ENCODE measurements around the gene MYL5.
"Not testable (repeated sequence)": the region's sequence is repeated elsewhere in the genome, so short reads cannot be mapped to it uniquely, and the experiment has no call there.

Gene MYL5

DNA sequence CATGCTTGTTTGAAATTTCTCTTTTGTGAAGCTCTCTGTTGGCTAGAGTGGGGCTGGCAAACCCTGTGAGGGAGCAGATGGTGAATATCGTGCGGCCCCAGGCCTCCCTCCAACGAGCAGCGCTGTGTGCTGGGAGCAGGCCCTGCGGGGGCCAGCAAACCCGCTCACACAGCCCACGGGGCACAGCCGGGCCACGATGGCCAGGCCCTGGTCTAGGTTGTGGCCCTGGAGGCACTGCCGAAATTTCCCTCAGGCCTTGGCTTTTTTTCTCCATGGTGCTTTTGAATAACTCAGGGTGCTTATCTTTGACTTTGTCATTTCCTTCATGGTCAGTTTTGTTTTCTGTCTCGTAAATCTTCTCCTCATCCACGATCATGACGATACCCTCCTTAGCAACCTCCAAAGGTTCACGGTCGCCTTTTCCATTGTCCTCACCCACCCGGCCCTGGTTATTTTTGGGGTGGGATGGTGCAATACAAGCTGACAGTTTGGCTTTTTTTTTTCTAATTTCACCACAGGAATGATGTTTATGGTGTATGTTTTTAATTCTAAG, 52.0 kb downstream of the MYL5 start:
- no peak for DNase-seq (ENCODE audit: low read depth, low spot score)
- ChIA-PET CTCF (interaction anchor here (2.3 kb wide), 1 partner anchor 16 kb away, joined by 14 read pairs; no protein-coding TSS in a partner anchor), POLR2A (no interaction called here)
- TF ChIP-seq, protein P1, sequence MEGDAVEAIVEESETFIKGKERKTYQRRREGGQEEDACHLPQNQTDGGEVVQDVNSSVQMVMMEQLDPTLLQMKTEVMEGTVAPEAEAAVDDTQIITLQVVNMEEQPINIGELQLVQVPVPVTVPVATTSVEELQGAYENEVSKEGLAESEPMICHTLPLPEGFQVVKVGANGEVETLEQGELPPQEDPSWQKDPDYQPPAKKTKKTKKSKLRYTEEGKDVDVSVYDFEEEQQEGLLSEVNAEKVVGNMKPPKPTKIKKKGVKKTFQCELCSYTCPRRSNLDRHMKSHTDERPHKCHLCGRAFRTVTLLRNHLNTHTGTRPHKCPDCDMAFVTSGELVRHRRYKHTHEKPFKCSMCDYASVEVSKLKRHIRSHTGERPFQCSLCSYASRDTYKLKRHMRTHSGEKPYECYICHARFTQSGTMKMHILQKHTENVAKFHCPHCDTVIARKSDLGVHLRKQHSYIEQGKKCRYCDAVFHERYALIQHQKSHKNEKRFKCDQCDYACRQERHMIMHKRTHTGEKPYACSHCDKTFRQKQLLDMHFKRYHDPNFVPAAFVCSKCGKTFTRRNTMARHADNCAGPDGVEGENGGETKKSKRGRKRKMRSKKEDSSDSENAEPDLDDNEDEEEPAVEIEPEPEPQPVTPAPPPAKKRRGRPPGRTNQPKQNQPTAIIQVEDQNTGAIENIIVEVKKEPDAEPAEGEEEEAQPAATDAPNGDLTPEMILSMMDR (IDR thresholded peaks at IDR 0.05; ENCODE audit: insufficient read depth, low read length, missing control alignments): no peak
- no peak overlapping the region for H3K4me3 ChIP-seq (ENCODE audit: low read depth, low read length)

DNA sequence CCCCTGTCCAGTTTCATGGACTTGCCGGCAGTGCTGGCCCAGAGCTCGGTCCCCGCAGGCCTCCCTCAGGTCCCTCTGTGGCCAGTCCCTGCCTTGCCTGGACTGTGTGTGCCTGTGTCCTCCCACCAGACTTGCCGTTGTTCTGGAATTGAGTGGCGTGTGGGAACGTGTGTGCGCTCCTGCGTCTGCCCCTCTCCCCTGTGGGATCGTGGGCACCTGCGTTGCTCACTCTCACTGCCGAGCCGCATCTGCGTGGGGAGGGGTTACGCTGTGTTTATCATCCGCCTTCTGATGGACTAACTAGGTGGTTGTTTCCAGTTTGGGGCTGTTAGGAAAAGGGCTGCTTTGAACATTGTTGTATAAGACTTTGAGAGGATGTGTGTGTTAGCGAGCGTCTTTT, 52.5 kb downstream of the MYL5 start:
- no peak for DNase-seq (ENCODE audit: low read depth, low spot score)
- H3K4me3 ChIP-seq (ENCODE audit: low read depth, low read length): no peak overlapping the region
- ChIA-PET CTCF (interaction anchor here (2.3 kb wide), 1 partner anchor 15 kb away, joined by 14 read pairs; no protein-coding TSS in a partner anchor), POLR2A (interaction anchor here (0.5 kb wide), 1 partner anchor 57 kb away, joined by 4 read pairs; no protein-coding TSS in a partner anchor)
- TF ChIP-seq, protein P1 (IDR thresholded peaks at IDR 0.05; ENCODE audit: insufficient read depth, low read length, missing control alignments): no peak

GRCh38 chr4:727576-727975, 53.2 kb downstream of the MYL5 start:
- ChIA-PET POLR2A (no interaction called here), CTCF (interaction anchor here (2.3 kb wide), 1 partner anchor 15 kb away, joined by 14 read pairs; no protein-coding TSS in a partner anchor)
- TF ChIP-seq, protein P1 (IDR thresholded peaks at IDR 0.05; ENCODE audit: insufficient read depth, low read length, missing control alignments): no peak
- no peak for DNase-seq (ENCODE audit: low read depth, low spot score)
- H3K4me3 ChIP-seq (ENCODE audit: low read depth, low read length): no peak overlapping the region

DNA sequence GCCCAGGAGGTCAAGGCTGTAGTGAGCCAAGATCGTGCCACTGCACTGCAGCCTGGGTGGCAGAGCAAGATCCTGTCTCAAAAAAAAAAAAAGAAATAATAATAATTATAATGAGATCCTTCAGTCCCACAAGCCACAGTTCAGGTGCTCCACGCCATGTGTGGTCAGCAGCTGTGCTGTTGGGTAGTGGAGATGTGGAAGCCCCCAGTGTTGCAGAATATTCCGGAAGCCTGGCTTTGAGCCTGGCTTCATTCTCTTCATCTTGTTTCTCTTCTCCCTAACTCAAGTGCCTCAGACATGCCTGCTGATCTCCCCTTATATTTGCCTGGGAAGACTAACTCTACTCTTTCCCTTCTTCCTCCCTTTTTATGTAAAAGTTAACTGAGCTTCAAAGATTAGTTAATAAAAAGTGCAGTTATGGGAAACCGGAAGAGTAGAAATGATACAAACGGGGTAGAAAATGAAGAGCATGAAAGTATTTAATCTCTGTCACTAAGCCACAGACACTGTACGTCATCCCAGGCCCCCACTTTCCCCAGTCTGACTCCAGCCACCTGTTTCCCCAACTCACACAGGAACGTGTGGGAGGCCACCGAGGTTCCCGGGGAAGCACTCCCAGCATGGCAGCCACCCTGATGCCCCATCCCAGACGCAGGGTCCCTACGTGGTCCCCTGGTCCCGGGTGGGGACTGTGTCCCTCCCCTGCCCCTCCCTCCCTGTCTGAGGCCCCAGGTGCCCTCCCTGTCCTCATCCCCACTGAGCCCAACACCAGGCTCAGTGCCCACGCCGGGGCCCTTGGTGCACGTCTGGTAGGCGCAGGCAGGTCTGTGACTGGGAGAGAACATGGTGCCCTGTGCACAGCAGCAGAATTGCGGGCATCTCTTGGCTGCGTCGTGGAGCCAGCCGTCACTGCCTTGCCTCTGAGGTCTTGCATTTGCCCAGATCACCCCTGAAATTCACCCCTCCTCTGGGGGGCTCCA, 55.3 kb downstream of the MYL5 start:
- DNase-seq (ENCODE audit: low read depth, low spot score): no peak
- TF ChIP-seq, protein P1 (IDR thresholded peaks at IDR 0.05; ENCODE audit: insufficient read depth, low read length, missing control alignments): no peak
- ChIA-PET POLR2A (no interaction called here), CTCF (interaction anchor here (0.8 kb wide), 1 partner anchor 11 kb away, joined by 3 read pairs; no protein-coding TSS in a partner anchor)
- no peak overlapping the region for H3K4me3 ChIP-seq (ENCODE audit: low read depth, low read length)

- ChIA-PET CTCF (interaction anchor here (0.9 to 1.0 kb wide), 2 partner anchors 12 to 48 kb away, joined by 3 to 4 read pairs; no protein-coding TSS in a partner anchor), POLR2A (no interaction called here)
- no peak overlapping the region for H3K4me3 ChIP-seq (ENCODE audit: low read depth, low read length)
- no peak for DNase-seq (ENCODE audit: low read depth, low spot score)
- TF ChIP-seq, protein P1 (IDR thresholded peaks at IDR 0.05; ENCODE audit: insufficient read depth, low read length, missing control alignments): no peak
These were observed 56.2 kb downstream of the MYL5 start for GRCh38 chr4:730511-730910.

- CTCF ChIA-PET: interaction anchor here (0.9 to 1.0 kb wide), 2 partner anchors 11 to 47 kb away, joined by 3 to 4 read pairs; no protein-coding TSS in a partner anchor
- POLR2A ChIA-PET; DNase-seq (ENCODE audit: low read depth, low spot score); H3K4me3 ChIP-seq (ENCODE audit: low read depth, low read length): not testable (repeated sequence)
These were observed 56.9 kb downstream of the MYL5 start for GRCh38 chr4:730946-731904.

Data from AG04449 (cell line).